Trophoblast cell (in vitro differentiated cells and primary cell): ENCODE data around the gene APLP2.

Experiments
- DNase-seq, 2 donors: peaks; one replicate each; pipeline ENCODE4 v3.0.0-alpha.2; 2016
- H2AFZ ChIP-seq: 2 replicates; pipeline ENCODE4 v1.6.1; 2013; ENCODE audit warnings: low read length, moderate library complexity, mild to moderate bottlenecking; ENCODE audit not compliant: insufficient read depth, poor library complexity
- H2AK5ac ChIP-seq: 2 replicates; pipeline ENCODE4 v1.6.1; 2013; ENCODE audit warnings: mild to moderate bottlenecking, low read length
- H2BK120ac ChIP-seq: 2 replicates; pipeline ENCODE4 v1.6.1; 2013; ENCODE audit warnings: low read length, mild to moderate bottlenecking, moderate library complexity; ENCODE audit not compliant: insufficient read depth, poor library complexity
- H2BK12ac ChIP-seq: 2 replicates; pipeline ENCODE4 v1.6.1; 2013; ENCODE audit warnings: mild to moderate bottlenecking, low read length, moderate library complexity
- H2BK5ac ChIP-seq: 2 replicates; pipeline ENCODE4 v1.6.1; 2013; ENCODE audit warnings: low read length, low read depth, moderate library complexity, mild to moderate bottlenecking; ENCODE audit not compliant: poor library complexity
- H3K14ac ChIP-seq: 2 replicates; pipeline ENCODE4 v1.6.1; 2013; ENCODE audit warnings: mild to moderate bottlenecking, low read length
- H3K18ac ChIP-seq: 2 replicates; pipeline ENCODE4 v1.6.1; 2013; ENCODE audit warnings: mild to moderate bottlenecking, low read length
- H3K23ac ChIP-seq: 2 replicates; pipeline ENCODE4 v1.6.1; 2013; ENCODE audit warnings: low read length
- H3K27ac ChIP-seq: 2 replicates; pipeline ENCODE4 v1.5.1; 2013; ENCODE audit warnings: low read depth, mild to moderate bottlenecking, inconsistent platforms, low read length, moderate library complexity
- H3K27me3 ChIP-seq: 2 replicates; pipeline ENCODE4 v1.6.1; 2013; ENCODE audit warnings: inconsistent platforms, mild to moderate bottlenecking, low read length, moderate library complexity; ENCODE audit not compliant: insufficient read depth
- H3K36me3 ChIP-seq, 2 experiments: 1 replicate in 1 of 2; 2 replicates in 1 of 2; pipeline ENCODE4 v1.6.1; 2013; ENCODE audit warnings: low read length in 2 of 2, mild to moderate bottlenecking in 2 of 2, moderate library complexity in 1 of 2; ENCODE audit not compliant: insufficient read depth in 2 of 2, control insufficient read depth in 1 of 2
- H3K4ac ChIP-seq: 2 replicates; pipeline ENCODE4 v1.6.1; 2013; ENCODE audit warnings: low read depth, mild to moderate bottlenecking, low read length, moderate library complexity
- H3K4me1 ChIP-seq, 2 experiments: 1 replicate in 1 of 2; 2 replicates in 1 of 2; pipeline ENCODE4 v1.6.1; 2013; ENCODE audit warnings: low read length in 2 of 2, mild to moderate bottlenecking in 2 of 2, moderate library complexity in 1 of 2; ENCODE audit not compliant: insufficient read depth in 2 of 2, control insufficient read depth in 1 of 2
- H3K4me2 ChIP-seq: 2 replicates; pipeline ENCODE4 v1.6.1; 2013; ENCODE audit warnings: inconsistent platforms, mild to moderate bottlenecking, low read length, moderate library complexity
- H3K4me3 ChIP-seq: 2 replicates; pipeline ENCODE4 v1.5.1; 2013; ENCODE audit warnings: mild to moderate bottlenecking, low read depth, low read length, inconsistent platforms
- H3K79me1 ChIP-seq: one replicate; pipeline ENCODE4 v1.6.1; 2013; ENCODE audit warnings: low read length
- H3K79me2 ChIP-seq: 2 replicates; pipeline ENCODE4 v1.6.1; 2013; ENCODE audit warnings: low read length, mild to moderate bottlenecking; ENCODE audit not compliant: control insufficient read depth, insufficient read depth, poor library complexity
- H3K9ac ChIP-seq: 2 replicates; pipeline ENCODE4 v1.6.1; 2013; ENCODE audit warnings: mild to moderate bottlenecking, low read length
- H3K9me3 ChIP-seq: 2 replicates; pipeline ENCODE4 v1.6.1; 2013; ENCODE audit warnings: low read depth, mild to moderate bottlenecking, control low read depth, inconsistent platforms, low read length; ENCODE audit not compliant: insufficient read depth
- H4K12ac ChIP-seq: 2 replicates; pipeline ENCODE4 v1.6.1; 2013; ENCODE audit warnings: low read depth, mild to moderate bottlenecking, low read length, moderate library complexity
- H4K8ac ChIP-seq: 2 replicates; pipeline ENCODE4 v1.6.1; 2013; ENCODE audit warnings: low read depth, mild to moderate bottlenecking, low read length, moderate library complexity
- H4K91ac ChIP-seq: one replicate; pipeline ENCODE4 v1.6.1; 2013; ENCODE audit warnings: low read depth, mild to moderate bottlenecking, low read length, moderate library complexity
- WGBS: extraction: QIAGEN DNeasy Blood & Tissue Kit; methylation state at CpG from one replicate; pipeline ENCODE4 v1.1.7; 2013; ENCODE audit warnings: missing lambda C conversion rate; ENCODE audit not compliant: insufficient read length, insufficient coverage; ENCODE audit errors: extremely low coverage; 5-methylcytosine and 5-hydroxymethylcytosine counted together

APLP2 gene

DNA sequence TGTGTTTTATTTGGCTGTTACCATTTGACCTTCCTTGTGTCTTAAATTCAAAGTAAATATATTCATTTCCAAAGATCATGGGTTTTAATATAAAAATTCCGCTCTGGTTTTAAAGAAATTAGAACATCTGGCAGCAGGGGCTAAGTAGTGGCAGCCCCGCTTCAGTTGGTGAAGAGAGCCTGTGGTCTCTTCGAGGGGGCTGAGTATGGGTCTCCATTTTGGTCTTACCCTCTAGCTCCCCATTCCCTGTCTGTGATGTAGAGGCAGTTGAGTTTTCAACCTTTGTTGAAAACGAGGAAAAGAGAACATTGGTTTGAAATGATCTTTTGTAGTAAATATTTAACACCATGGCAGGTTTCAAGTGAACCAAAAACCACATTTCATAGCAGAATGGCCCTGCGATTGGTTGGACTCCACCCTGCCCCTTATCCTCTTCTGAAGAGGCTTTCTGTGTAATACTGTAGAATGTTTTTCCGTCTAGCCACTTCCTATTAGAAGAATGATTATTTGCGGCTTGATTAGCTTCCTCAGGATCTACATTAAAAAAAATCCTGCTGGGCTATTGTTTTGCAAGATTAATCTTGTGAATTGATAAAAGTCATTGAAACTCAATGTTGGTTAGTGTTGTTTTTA, 17.7 kb downstream of the APLP2 start:
- no peak overlapping the region for H3K23ac ChIP-seq
- no peak overlapping the region for H3K18ac ChIP-seq
- no peaks in the 10 kb centered on the region for H3K9me3 ChIP-seq
- H2BK120ac ChIP-seq: no peak overlapping the region
- H2BK5ac ChIP-seq: no peak overlapping the region
- no peak overlapping the region for H3K4me2 ChIP-seq
- H3K27me3 ChIP-seq: no peaks in the 10 kb centered on the region
- no peak overlapping the region for H3K9ac ChIP-seq
- no peak overlapping the region for H3K4ac ChIP-seq
- no peaks in the 10 kb centered on the region for H3K79me2 ChIP-seq
- no CpG with 5 or more reads among the region's 7 CpGs for WGBS
- no peak overlapping the region for H4K8ac ChIP-seq
- no peak overlapping the region for H2BK12ac ChIP-seq
- DNase-seq: no peak
- no peak overlapping the region for H3K4me3 ChIP-seq
- H3K27ac ChIP-seq: no peak overlapping the region
- H3K14ac ChIP-seq: no peak overlapping the region
- H3K4me1 ChIP-seq: peaks cover 0 to 2% of the 10 kb centered on the region in 2 experiments
- H4K91ac ChIP-seq: no peak overlapping the region
- no peaks in the 10 kb centered on the region for H3K79me1 ChIP-seq
- H3K36me3 ChIP-seq: peaks cover 2 to 5% of the 10 kb centered on the region in 2 experiments
- no peak overlapping the region for H2AK5ac ChIP-seq
- no peak overlapping the region for H4K12ac ChIP-seq
- no peak overlapping the region for H2AFZ ChIP-seq

DNA sequence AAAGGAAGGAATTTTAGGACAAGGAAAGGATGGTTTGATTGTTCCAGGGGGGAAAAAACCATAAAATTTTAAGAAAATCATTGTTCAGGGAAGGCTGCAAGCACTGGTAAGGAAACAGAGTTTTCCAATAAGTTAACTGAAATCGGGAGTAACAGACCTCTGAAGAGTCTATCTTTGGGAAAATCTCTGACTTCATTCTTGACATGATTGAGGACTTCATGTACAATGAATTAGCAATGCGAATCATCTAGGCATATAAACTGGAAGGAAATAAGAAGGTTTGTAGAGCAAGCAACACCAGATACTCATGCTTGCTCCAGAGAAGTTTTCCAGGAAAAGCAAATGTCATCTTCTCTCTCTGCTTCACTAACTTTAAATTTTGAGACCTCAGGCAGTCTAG, 18.5 kb downstream of the APLP2 start:
- no CpG with 5 or more reads among the region's 2 CpGs for WGBS
- no peak overlapping the region for H3K27ac ChIP-seq

DNA sequence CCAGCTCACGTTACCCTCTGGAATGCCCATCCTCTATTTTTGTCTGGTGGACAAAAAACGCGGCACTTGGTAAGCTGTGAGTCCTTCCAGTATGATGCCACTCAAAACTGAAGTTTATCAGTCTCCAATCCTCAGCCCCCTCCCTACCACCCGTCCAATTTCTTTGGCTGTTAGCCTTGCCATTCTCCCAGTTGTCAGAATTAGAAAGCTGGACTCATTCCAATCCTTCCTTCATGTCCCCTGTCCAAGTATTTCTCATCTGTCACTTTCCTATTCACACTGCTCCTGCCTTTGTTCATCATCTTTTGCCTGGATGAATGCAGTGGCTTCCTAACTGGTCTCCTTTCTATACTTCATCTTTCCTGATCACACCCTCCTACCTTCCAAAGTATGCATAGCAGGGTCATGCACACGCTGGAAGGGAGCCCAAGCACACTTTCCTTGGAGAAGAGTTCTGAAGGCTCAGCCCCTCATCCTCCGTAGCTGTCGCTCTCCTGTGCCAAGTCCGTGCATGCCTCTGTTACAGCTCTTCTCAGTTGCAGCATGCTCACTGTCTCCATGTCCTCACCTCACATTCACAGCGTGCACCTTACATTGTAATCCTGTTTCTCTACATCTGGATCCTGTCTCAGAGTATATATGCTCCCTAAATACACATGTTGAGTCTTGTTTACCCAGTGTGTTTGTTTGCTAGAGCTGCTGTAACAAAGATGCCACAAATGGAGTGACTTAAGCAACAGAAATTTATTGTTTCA, 19.4 kb downstream of the APLP2 start:
- Histone ChIP-seq H3K4me3 (no peak overlapping the region), H4K12ac (no peak overlapping the region), H3K14ac (no peak overlapping the region), H4K8ac (no peak overlapping the region), H3K18ac (no peak overlapping the region), H2BK5ac (no peak overlapping the region), H2AK5ac (no peak overlapping the region), H3K9ac (no peak overlapping the region), H3K4me2 (no peak overlapping the region), H3K4ac (no peak overlapping the region), H2BK12ac (no peak overlapping the region), H3K9me3 (no peaks in the 10 kb centered on the region), H3K79me2 (no peaks in the 10 kb centered on the region), H2AFZ (no peak overlapping the region), H2BK120ac (no peak overlapping the region), H3K36me3 (peaks cover 0 to 3% of the 10 kb centered on the region in 2 experiments), H3K27ac (no peak overlapping the region), H3K79me1 (no peaks in the 10 kb centered on the region), H3K27me3 (no peaks in the 10 kb centered on the region), H3K4me1 (peaks cover 0 to 2% of the 10 kb centered on the region in 2 experiments), H4K91ac (no peak overlapping the region), H3K23ac (no peak overlapping the region)
- no peak for DNase-seq
- WGBS: no CpG with 5 or more reads among the region's 9 CpGs

More for the DNA sequence above, 18.5 kb downstream of the APLP2 start:
- Histone ChIP-seq H2BK120ac (no peak overlapping the region), H3K79me2 (no peaks in the 10 kb centered on the region), H4K12ac (no peak overlapping the region), H3K18ac (no peak overlapping the region), H2AFZ (no peak overlapping the region), H4K91ac (no peak overlapping the region), H2BK12ac (no peak overlapping the region), H4K8ac (no peak overlapping the region), H3K36me3 (peaks cover 0 to 3% of the 10 kb centered on the region in 2 experiments), H3K23ac (no peak overlapping the region), H3K4ac (no peak overlapping the region), H3K4me1 (peaks cover 0 to 2% of the 10 kb centered on the region in 2 experiments), H3K4me3 (no peak overlapping the region), H3K27me3 (no peaks in the 10 kb centered on the region), H2AK5ac (no peak overlapping the region), H2BK5ac (no peak overlapping the region), H3K9ac (no peak overlapping the region), H3K14ac (no peak overlapping the region), H3K79me1 (no peaks in the 10 kb centered on the region), H3K4me2 (no peak overlapping the region), H3K9me3 (no peaks in the 10 kb centered on the region)
- DNase-seq: peak in 1 of 2 donors; percentile 33

GRCh38 chr11:130089674-130090073, 20.0 kb downstream of the APLP2 start:
- Histone ChIP-seq H4K91ac (no peak overlapping the region), H3K23ac (no peak overlapping the region), H3K4me1 (peaks cover 0 to 2% of the 10 kb centered on the region in 2 experiments), H3K18ac (no peak overlapping the region), H3K4ac (peak overlapping the region; percentile 16), H2BK12ac (no peak overlapping the region), H4K12ac (no peak overlapping the region), H2AK5ac (no peak overlapping the region), H3K36me3 (peaks cover 0 to 3% of the 10 kb centered on the region in 2 experiments), H3K27ac (no peak overlapping the region), H3K4me3 (no peak overlapping the region), H2BK5ac (no peak overlapping the region), H3K79me1 (no peaks in the 10 kb centered on the region), H3K4me2 (no peak overlapping the region), H2BK120ac (no peak overlapping the region), H3K9ac (no peak overlapping the region), H3K9me3 (no peaks in the 10 kb centered on the region), H3K27me3 (no peaks in the 10 kb centered on the region), H4K8ac (no peak overlapping the region), H2AFZ (no peak overlapping the region), H3K14ac (no peak overlapping the region), H3K79me2 (no peaks in the 10 kb centered on the region)
- DNase-seq: no peak
- no CpG with 5 or more reads among the region's 5 CpGs for WGBS
